Transverse colon (tissue), 4 donors: Measurements from ENCODE around the gene SLC39A11. TPM values are rescaled to one million over a fixed set of nuclear protein-coding genes. Genes with fewer than 3 reads are reported as not detected.

ENCODE experiments used
- DNase-seq: peaks from one replicate; pipeline ENCODE4 v3.0.0-alpha.2; 2019
- H3K27ac ChIP-seq, 4 donors: fragments of 200-600 bp; sonication (generic); 2 replicates each; pipeline ENCODE4 v1.5.1; 2016 to 2018; ENCODE audit warnings: inconsistent platforms in 4 of 4
- H3K27me3 ChIP-seq: fragments of 200-600 bp; sonication (generic); 2 replicates; pipeline ENCODE4 v1.5.1; 2017; ENCODE audit warnings: inconsistent platforms
- H3K36me3 ChIP-seq, 4 donors: fragments of 200-600 bp; sonication (generic); 2 replicates each; pipeline ENCODE4 v1.5.1; 2017 to 2019; ENCODE audit warnings: inconsistent platforms in 4 of 4
- H3K4me1 ChIP-seq, 4 donors: fragments of 200-600 bp; sonication (generic); 2 replicates each; pipeline ENCODE4 v1.5.1; 2017 to 2020; ENCODE audit warnings: inconsistent platforms in 4 of 4
- H3K4me3 ChIP-seq, 4 donors: fragments of 200-600 bp; sonication (generic); 1 replicate in 1 of 4; 2 replicates in 3 of 4; pipeline versions ENCODE4 v1.5.1 to v1.6.1; 2017 to 2019; ENCODE audit warnings: inconsistent platforms in 4 of 4
- H3K9me3 ChIP-seq, 2 donors: fragments of 200-600 bp; sonication (generic); 2 replicates each; pipeline ENCODE4 v1.5.1; 2017 to 2019; ENCODE audit warnings: inconsistent platforms in 2 of 2
- CTCF ChIP-seq, 5 experiments: fragments of 200-600 bp in 3 of 5; fragments of 450-650 bp in 2 of 5; sonication (generic) in 3 of 5; IDR thresholded peaks; 1 replicate in 2 of 5; 2 replicates in 3 of 5; pipeline ENCODE4 v1.5.1; 2016 to 2017; ENCODE audit warnings: antibody characterized with exemption in 5 of 5, inconsistent platforms in 3 of 5, mild to moderate bottlenecking in 2 of 5, moderate library complexity in 1 of 5
- EP300 ChIP-seq: sonication (generic); formaldehyde crosslinking; IDR thresholded peaks from one replicate; pipeline ENCODE4 v1.6.1; 2017; ENCODE audit warnings: antibody characterized with exemption, low read depth
- POLR2A ChIP-seq: fragments of 450-650 bp; IDR thresholded peaks from one replicate; pipeline ENCODE4 v1.6.1; 2016; ENCODE audit warnings: antibody characterized with exemption, mild to moderate bottlenecking, moderate library complexity
- POLR2AphosphoS5 ChIP-seq, 3 donors: sonication (generic); formaldehyde crosslinking; IDR thresholded peaks; one replicate each; pipeline ENCODE4 v1.6.1; 2016; ENCODE audit warnings: antibody characterized with exemption in 3 of 3
- WGBS, 2 donors: methylation state at CpG; one replicate each; pipeline ENCODE4 v1.1.5; 2018; ENCODE audit warnings: low coverage in 1 of 2; 5-methylcytosine and 5-hydroxymethylcytosine counted together
- in situ Hi-C, 4 donors: fragments of 200-750 bp; cut with MboI; loops; one replicate each; pipeline versions ENCODE4 v1.15.0 to v1.15.1; 2017; ENCODE audit warnings: low sequenced_read_pairs in 3 of 4, low pct_ligation_motif_present in 1 of 4, low pct_unique_long_range_greater_than_20kb in 1 of 4
- intact Hi-C: fragments of 100-400 bp; cut with DNase I; formaldehyde crosslinking; loops from one replicate; pipeline ENCODE4 v1.15.1; 2023; ENCODE audit warnings: low total_unique reads
- total RNA-seq, 4 donors: library from RNA; depleted of rRNA; stranded (reverse); fragments of >200 nt; gene quantifications; one replicate each; pipeline ENCODE4 v1.1.0, GENCODE V29; 2016

The SLC39A11 gene
- total RNA-seq, 4 donors from 2014 or later, result 20.7 to 49.7 (median 33.3) TPM

- no peak overlapping the region for H3K27ac ChIP-seq
- H3K4me3 ChIP-seq, result no peak overlapping the region
- TF ChIP-seq POLR2AphosphoS5 (IDR thresholded peaks at IDR 0.05), result no peak
- no peak for TF ChIP-seq CTCF (IDR thresholded peaks at IDR 0.05)
- TF ChIP-seq EP300, result no peak
- TF ChIP-seq POLR2A, result no peak
- intact Hi-C loops (no loop called here), in situ Hi-C loops (no loop called here)
- peaks cover 0 to 3% of the 10 kb centered on the region in 2 donors for H3K9me3 ChIP-seq
- H3K27me3 ChIP-seq, result no peaks in the 10 kb centered on the region
- DNase-seq, result no peak
- no peaks in the 10 kb centered on the region for H3K36me3 ChIP-seq
- WGBS, 2 donors, result 84 to 91% methylated on average over 6 of the region's 6 CpGs
- no peaks in the 10 kb centered on the region for H3K4me1 ChIP-seq
These were observed 67.4 kb downstream of the SLC39A11 start for GRCh38 chr17:73025041-73025560.

- in situ Hi-C loops (no loop called here), intact Hi-C loops (no loop called here)
- Histone ChIP-seq H3K36me3 (no peaks in the 10 kb centered on the region), H3K27ac (no peak overlapping the region), H3K27me3 (no peaks in the 10 kb centered on the region), H3K4me3 (no peak overlapping the region), H3K9me3 (peaks cover 0 to 7% of the 10 kb centered on the region in 2 donors), H3K4me1 (no peaks in the 10 kb centered on the region)
- no peak for TF ChIP-seq POLR2AphosphoS5 (IDR thresholded peaks at IDR 0.05)
- no peak for TF ChIP-seq EP300
- TF ChIP-seq POLR2A, result no peak
- no peak for TF ChIP-seq CTCF (IDR thresholded peaks at IDR 0.05)
- WGBS, 2 donors, result 80 to 95% methylated on average over 2 to 5 of the region's 5 CpGs
- DNase-seq, result no peak
These were observed 68.7 kb downstream of the SLC39A11 start for GRCh38 chr17:73023759-73024158.

- WGBS, 2 donors, result 93% methylated on average over 2 of the region's 2 CpGs; no CpG with 5 or more reads in 1 of the 2 donors
- peaks cover 9 to 13% of the 10 kb centered on the region in 2 donors for H3K9me3 ChIP-seq
- in situ Hi-C loops, result no loop called here
These were observed 69.8 kb downstream of the SLC39A11 start for GRCh38 chr17:73022694-73023093.

GRCh38 chr17:73021771-73022170, 70.7 kb downstream of the SLC39A11 start:
- no peak for DNase-seq
- in situ Hi-C loops, result no loop called here
- H3K27me3 ChIP-seq, result no peaks in the 10 kb centered on the region
- no peaks in the 10 kb centered on the region for H3K36me3 ChIP-seq
- 90 to 97% methylated on average over 2 to 12 of the region's 12 CpGs for WGBS, 2 donors
- H3K4me3 ChIP-seq, result no peak overlapping the region
- no peak overlapping the region for H3K27ac ChIP-seq
- TF ChIP-seq CTCF (IDR thresholded peaks at IDR 0.05) (no peak), EP300 (no peak), POLR2AphosphoS5 (IDR thresholded peaks at IDR 0.05) (no peak), POLR2A (no peak)
- H3K4me1 ChIP-seq, result no peaks in the 10 kb centered on the region
- H3K9me3 ChIP-seq, result peaks cover 11 to 13% of the 10 kb centered on the region in 2 donors
- intact Hi-C loops, result no loop called here

More at GRCh38 chr17:73022694-73023093, 69.8 kb downstream of the SLC39A11 start:
- no peaks in the 10 kb centered on the region for H3K4me1 ChIP-seq
- DNase-seq, result no peak
- no peaks in the 10 kb centered on the region for H3K27me3 ChIP-seq
- H3K4me3 ChIP-seq, result no peak overlapping the region
- intact Hi-C loops, result no loop called here
- no peaks in the 10 kb centered on the region for H3K36me3 ChIP-seq
- TF ChIP-seq CTCF (IDR thresholded peaks at IDR 0.05), result no peak
- TF ChIP-seq EP300, result no peak
- TF ChIP-seq POLR2A, result no peak
- no peak for TF ChIP-seq POLR2AphosphoS5 (IDR thresholded peaks at IDR 0.05)
- no peak overlapping the region for H3K27ac ChIP-seq
